ENCODE measurements around the gene HOXA9.

DNA sequence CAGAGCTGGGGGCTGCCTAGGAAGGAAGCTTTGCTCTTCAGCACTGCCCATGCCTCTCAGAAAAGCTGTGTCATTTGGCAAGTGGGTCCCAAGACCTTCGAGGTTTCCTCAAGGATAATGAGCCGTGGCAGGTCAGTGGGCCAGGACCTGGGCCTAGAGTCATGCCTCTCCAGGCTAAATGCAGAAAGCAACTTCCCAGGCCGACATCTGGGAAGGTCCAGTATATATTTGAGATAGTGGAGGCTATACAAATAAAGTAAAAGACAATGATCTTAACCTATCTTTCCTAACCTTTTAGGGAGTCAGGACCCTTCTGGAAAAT, 11.1 kb upstream of the HOXA9 start:
- TF ChIP-seq, protein P1, sequence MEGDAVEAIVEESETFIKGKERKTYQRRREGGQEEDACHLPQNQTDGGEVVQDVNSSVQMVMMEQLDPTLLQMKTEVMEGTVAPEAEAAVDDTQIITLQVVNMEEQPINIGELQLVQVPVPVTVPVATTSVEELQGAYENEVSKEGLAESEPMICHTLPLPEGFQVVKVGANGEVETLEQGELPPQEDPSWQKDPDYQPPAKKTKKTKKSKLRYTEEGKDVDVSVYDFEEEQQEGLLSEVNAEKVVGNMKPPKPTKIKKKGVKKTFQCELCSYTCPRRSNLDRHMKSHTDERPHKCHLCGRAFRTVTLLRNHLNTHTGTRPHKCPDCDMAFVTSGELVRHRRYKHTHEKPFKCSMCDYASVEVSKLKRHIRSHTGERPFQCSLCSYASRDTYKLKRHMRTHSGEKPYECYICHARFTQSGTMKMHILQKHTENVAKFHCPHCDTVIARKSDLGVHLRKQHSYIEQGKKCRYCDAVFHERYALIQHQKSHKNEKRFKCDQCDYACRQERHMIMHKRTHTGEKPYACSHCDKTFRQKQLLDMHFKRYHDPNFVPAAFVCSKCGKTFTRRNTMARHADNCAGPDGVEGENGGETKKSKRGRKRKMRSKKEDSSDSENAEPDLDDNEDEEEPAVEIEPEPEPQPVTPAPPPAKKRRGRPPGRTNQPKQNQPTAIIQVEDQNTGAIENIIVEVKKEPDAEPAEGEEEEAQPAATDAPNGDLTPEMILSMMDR (IDR thresholded peaks at IDR 0.05; ENCODE audit: insufficient read depth, low read depth, low read length) = no peak
- no peak for TF ChIP-seq EZH2 (IDR thresholded peaks at IDR 0.05; ENCODE audit: insufficient read depth, low read length)

Measured in astrocyte (in vitro differentiated cells and primary cell).